DND-41 (cell line): ENCODE data around the gene TMEM91.

Source experiments
- ATAC-seq: fragments of 200-7000 bp; cut with Tn5 transposase; 3 replicates; pipeline ENCODE4 v1.9.1; 2021; ENCODE audit warnings: low read depth; ENCODE audit not compliant: insufficient read depth
- DNase-seq: peaks from one replicate; pipeline ENCODE4 v3.0.0-alpha.2; 2020
- H2AFZ ChIP-seq: 2 replicates; pipeline ENCODE4 v1.6.0; 2012; ENCODE audit warnings: low read depth, low read length
- H3K27ac ChIP-seq: 2 replicates; pipeline ENCODE4 v1.5.1; 2012; ENCODE audit warnings: low read length, inconsistent platforms
- H3K27me3 ChIP-seq: fragments of 200-600 bp; sonication (generic); 2 replicates; pipeline ENCODE4 v1.6.0; 2012; ENCODE audit warnings: low read length, mild to moderate bottlenecking, inconsistent platforms; ENCODE audit not compliant: insufficient read depth, poor library complexity
- H3K36me3 ChIP-seq: 2 replicates; pipeline ENCODE4 v1.5.1; 2012; ENCODE audit warnings: low read length, inconsistent platforms; ENCODE audit not compliant: insufficient read depth
- H3K4me1 ChIP-seq: 2 replicates; pipeline ENCODE4 v1.5.1; 2012; ENCODE audit warnings: mild to moderate bottlenecking, low read length; ENCODE audit not compliant: insufficient read depth
- H3K4me2 ChIP-seq: 2 replicates; pipeline ENCODE4 v1.6.0; 2012; ENCODE audit warnings: mild to moderate bottlenecking, moderate library complexity, low read length, inconsistent platforms; ENCODE audit not compliant: insufficient read depth
- H3K4me3 ChIP-seq, 2 experiments: fragments of 200-600 bp in 1 of 2; shearing (Covaris generic) in 1 of 2; 2 replicates each; pipeline ENCODE4 v1.5.1; 2012 to 2016; ENCODE audit warnings: inconsistent platforms in 2 of 2, low read length in 2 of 2, mild to moderate bottlenecking in 2 of 2, low read depth in 1 of 2, moderate library complexity in 1 of 2
- H3K79me2 ChIP-seq: 2 replicates; pipeline ENCODE4 v1.6.0; 2012; ENCODE audit warnings: low read length, inconsistent platforms; ENCODE audit not compliant: insufficient read depth
- H3K9ac ChIP-seq: 2 replicates; pipeline ENCODE4 v1.6.0; 2012; ENCODE audit warnings: low read depth, mild to moderate bottlenecking, inconsistent platforms, low read length, moderate library complexity
- H3K9me3 ChIP-seq: 2 replicates; pipeline ENCODE4 v1.5.1; 2012; ENCODE audit warnings: low read length, moderate library complexity, mild to moderate bottlenecking, inconsistent platforms; ENCODE audit not compliant: insufficient read depth, severe bottlenecking
- H4K20me1 ChIP-seq: 2 replicates; pipeline ENCODE4 v1.6.0; 2012; ENCODE audit warnings: low read length; ENCODE audit not compliant: insufficient read depth
- EZH2 ChIP-seq: IDR thresholded peaks from 3 replicates; pipeline ENCODE4 v1.6.1; 2012; ENCODE audit warnings: borderline replicate concordance, low read depth, mild to moderate bottlenecking, moderate library complexity, low read length, inconsistent platforms; ENCODE audit not compliant: severe bottlenecking
- TF ChIP-seq, protein P1 (sequence below): IDR thresholded peaks from 2 replicates; pipeline ENCODE4 v1.5.1; 2012; ENCODE audit warnings: borderline replicate concordance, low read length, moderate library complexity, mild to moderate bottlenecking; ENCODE audit not compliant: poor library complexity, severe bottlenecking; ENCODE audit errors: extremely low read depth

TMEM91 gene

GRCh38 chr19:41397086-41398049, 21.0 kb downstream of the TMEM91 start, which contains the start of the genes BCKDHA and EXOSC5:
BCKDHA (plus strand) TSS chr19:41397818; CDS start chr19:41397828, 10 bp downstream.
EXOSC5 (minus strand) TSS chr19:41397359; CDS start chr19:41397328, 31 bp downstream.
- DNase-seq: peak; percentile 99
- H3K27ac ChIP-seq: peak within 1 kb of the TSS; percentile 93
- peaks cover 5% of the 10 kb centered on the region; the same call in 1 of the 2 replicates for H3K36me3 ChIP-seq

GRCh38 chr19:41398050-41398418, 21.7 kb downstream of the TMEM91 start:
- no peaks in the 10 kb centered on the region for H3K9me3 ChIP-seq
- H3K4me3 ChIP-seq: peak overlapping the region; percentile 71 to 82
- no peaks in the 10 kb centered on the region for H3K27me3 ChIP-seq
- H3K27ac ChIP-seq: peak overlapping the region; percentile 93
- no peak for ATAC-seq
- H3K4me1 ChIP-seq: peaks cover 33% of the 10 kb centered on the region
- DNase-seq: no peak
- TF ChIP-seq, protein P1, sequence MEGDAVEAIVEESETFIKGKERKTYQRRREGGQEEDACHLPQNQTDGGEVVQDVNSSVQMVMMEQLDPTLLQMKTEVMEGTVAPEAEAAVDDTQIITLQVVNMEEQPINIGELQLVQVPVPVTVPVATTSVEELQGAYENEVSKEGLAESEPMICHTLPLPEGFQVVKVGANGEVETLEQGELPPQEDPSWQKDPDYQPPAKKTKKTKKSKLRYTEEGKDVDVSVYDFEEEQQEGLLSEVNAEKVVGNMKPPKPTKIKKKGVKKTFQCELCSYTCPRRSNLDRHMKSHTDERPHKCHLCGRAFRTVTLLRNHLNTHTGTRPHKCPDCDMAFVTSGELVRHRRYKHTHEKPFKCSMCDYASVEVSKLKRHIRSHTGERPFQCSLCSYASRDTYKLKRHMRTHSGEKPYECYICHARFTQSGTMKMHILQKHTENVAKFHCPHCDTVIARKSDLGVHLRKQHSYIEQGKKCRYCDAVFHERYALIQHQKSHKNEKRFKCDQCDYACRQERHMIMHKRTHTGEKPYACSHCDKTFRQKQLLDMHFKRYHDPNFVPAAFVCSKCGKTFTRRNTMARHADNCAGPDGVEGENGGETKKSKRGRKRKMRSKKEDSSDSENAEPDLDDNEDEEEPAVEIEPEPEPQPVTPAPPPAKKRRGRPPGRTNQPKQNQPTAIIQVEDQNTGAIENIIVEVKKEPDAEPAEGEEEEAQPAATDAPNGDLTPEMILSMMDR: no peak
- peak overlapping the region; percentile 75 for H3K9ac ChIP-seq
- H3K36me3 ChIP-seq: peaks cover 2% of the 10 kb centered on the region; the same call in 1 of the 2 replicates
- no peaks in the 10 kb centered on the region for H4K20me1 ChIP-seq
- H3K4me2 ChIP-seq: peak overlapping the region; percentile 93
- peaks cover 64% of the 10 kb centered on the region for H3K79me2 ChIP-seq
- peak overlapping the region; percentile 73 for H2AFZ ChIP-seq

More at GRCh38 chr19:41397086-41398049, 21.0 kb downstream of the TMEM91 start, which contains the start of the genes BCKDHA and EXOSC5:
- TF ChIP-seq, protein P1: no peak
- TF ChIP-seq EZH2: no peak
- Histone ChIP-seq H3K4me2 (peak within 1 kb of the TSS; percentile 93), H3K4me3 (peak within 1 kb of the TSS; percentile 82 to 85), H3K4me1 (peaks cover 33% of the 10 kb centered on the region), H3K79me2 (peaks cover 64% of the 10 kb centered on the region), H2AFZ (peak within 1 kb of the TSS; percentile 89), H4K20me1 (peaks cover 4% of the 10 kb centered on the region; the same call in 1 of the 2 replicates), H3K27me3 (no peaks in the 10 kb centered on the region), H3K9ac (peak within 1 kb of the TSS; percentile 75), H3K9me3 (no peaks in the 10 kb centered on the region)
- peak; percentile 99 for ATAC-seq

DNA sequence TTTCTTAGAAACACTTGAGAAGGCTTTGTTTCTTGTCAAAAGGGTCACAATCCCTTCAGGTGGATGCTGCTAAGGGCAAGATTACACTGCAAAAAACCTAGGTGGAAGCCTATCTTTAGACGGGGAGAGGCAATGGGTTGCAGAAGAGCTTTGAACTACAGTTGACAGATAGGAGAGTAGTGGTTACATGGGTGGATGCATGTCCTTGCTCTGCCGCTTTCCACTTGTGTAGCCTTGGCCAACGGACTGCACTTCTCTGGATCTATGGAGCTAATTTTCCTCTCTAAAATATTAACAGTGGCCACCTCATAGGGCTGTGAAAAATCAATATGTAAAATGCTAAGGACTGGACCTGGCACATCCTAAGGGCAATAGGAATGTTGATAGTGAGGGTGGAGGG, 22.3 kb downstream of the TMEM91 start:
- Histone ChIP-seq H3K4me3 (peak overlapping the region; percentile 71 to 82), H3K9me3 (no peaks in the 10 kb centered on the region), H3K27me3 (no peaks in the 10 kb centered on the region), H3K9ac (peak overlapping the region; percentile 75), H3K79me2 (peaks cover 63% of the 10 kb centered on the region), H3K4me2 (peak overlapping the region; percentile 93), H3K36me3 (no peaks in the 10 kb centered on the region), H3K27ac (peak overlapping the region; percentile 93), H2AFZ (no peak overlapping the region), H3K4me1 (peaks cover 33% of the 10 kb centered on the region), H4K20me1 (no peaks in the 10 kb centered on the region)
- no peak for TF ChIP-seq EZH2
- TF ChIP-seq, protein P1: no peak
- ATAC-seq (no peak), DNase-seq (no peak)
